Lower lobe of right lung (tissue), 2 donors: ENCODE data around the gene PDK2. TPM values are rescaled to one million over a fixed set of nuclear protein-coding genes. Genes with fewer than 3 reads are reported as not detected.

Experiments used
- ATAC-seq, 2 donors: fragments of 200-7000 bp; cut with Tn5 transposase; one replicate each; pipeline ENCODE4 v1.9.1; 2020 to 2022; ENCODE audit warnings: mild to moderate bottlenecking in 2 of 2, moderate library complexity in 2 of 2
- DNase-seq: peaks from one replicate; pipeline ENCODE4 v3.0.0-alpha.2; 2020
- H3K27ac ChIP-seq: fragments of 200-600 bp; one replicate; pipeline ENCODE4 v1.8.0; 2022
- H3K27me3 ChIP-seq: fragments of 200-600 bp; one replicate; pipeline ENCODE4 v1.8.0; 2022; ENCODE audit warnings: low read depth
- H3K36me3 ChIP-seq: fragments of 200-600 bp; one replicate; pipeline ENCODE4 v1.8.0; 2022; ENCODE audit warnings: mild to moderate bottlenecking
- H3K4me1 ChIP-seq: fragments of 200-600 bp; one replicate; pipeline ENCODE4 v1.8.0; 2022
- H3K4me3 ChIP-seq: fragments of 200-600 bp; one replicate; pipeline ENCODE4 v1.8.0; 2022; ENCODE audit warnings: mild to moderate bottlenecking
- H3K9me3 ChIP-seq: fragments of 200-600 bp; one replicate; pipeline ENCODE4 v1.8.0; 2022
- CTCF ChIP-seq: fragments of 200-600 bp; IDR thresholded peaks from one replicate; pipeline ENCODE4 v1.8.0; 2022; ENCODE audit warnings: antibody characterized with exemption, mild to moderate bottlenecking
- intact Hi-C: fragments of 100-400 bp; cut with DNase I; formaldehyde crosslinking; loops from one replicate; pipeline ENCODE4 v1.11.0; 2022
- total RNA-seq: library from RNA; stranded (reverse); fragmentation: NEBNext Ultra II Directional; extraction: Animal tissue kit (Norgen Biotek cat#: 25700); gene quantifications from one replicate; pipeline ENCODE4 v1.2.1, GENCODE V29; 2021
- donor health status: DM: no; HTN: yes; CAD: no; lungs with severe emphysema.

Gene PDK2
- total RNA-seq, 1 donor from 2014 or later: 35.7 TPM

DNA sequence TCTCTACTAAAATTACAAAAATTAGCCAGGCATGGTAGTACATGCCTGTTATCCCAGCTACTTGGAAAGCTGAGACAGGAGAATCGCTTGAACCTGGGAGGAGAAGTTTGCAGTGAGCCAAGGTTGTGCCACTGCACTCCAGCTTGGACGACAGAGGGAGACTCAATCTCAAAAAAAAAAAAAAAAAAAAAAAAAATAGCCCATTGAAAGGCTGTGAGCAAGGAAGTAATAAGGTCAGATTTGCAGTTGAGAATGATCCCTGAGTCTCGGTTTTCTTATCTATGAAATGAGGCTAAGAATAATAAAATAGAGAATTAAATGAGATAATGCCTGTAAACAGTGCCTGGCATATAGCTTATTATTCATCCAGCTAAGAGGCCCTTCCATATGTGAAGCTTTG, 1.3 kb upstream of the PDK2 start:
- DNase-seq (no peak), ATAC-seq (no peak)
- no peak overlapping the region for H3K4me3 ChIP-seq
- intact Hi-C loops: no loop called here
- H3K27me3 ChIP-seq: no peaks in the 10 kb centered on the region
- peaks cover 16% of the 10 kb centered on the region for H3K4me1 ChIP-seq
- TF ChIP-seq CTCF: no peak
- no peaks in the 10 kb centered on the region for H3K9me3 ChIP-seq
- H3K36me3 ChIP-seq: peaks cover 38% of the 10 kb centered on the region
- no peak overlapping the region for H3K27ac ChIP-seq

- TF ChIP-seq CTCF: peak; percentile 97
- ATAC-seq (peak; percentile 84 to 86), DNase-seq (peak; percentile 93)
- H3K27me3 ChIP-seq: no peaks in the 10 kb centered on the region
- intact Hi-C loops: no loop called here
- peak overlapping the region; percentile 81 for H3K27ac ChIP-seq
- peaks cover 38% of the 10 kb centered on the region for H3K36me3 ChIP-seq
- no peaks in the 10 kb centered on the region for H3K9me3 ChIP-seq
- peak overlapping the region; percentile 86 for H3K4me3 ChIP-seq
- peaks cover 16% of the 10 kb centered on the region for H3K4me1 ChIP-seq
Measured at GRCh38 chr17:50094243-50094752, 853 bp upstream of the PDK2 start.

DNA sequence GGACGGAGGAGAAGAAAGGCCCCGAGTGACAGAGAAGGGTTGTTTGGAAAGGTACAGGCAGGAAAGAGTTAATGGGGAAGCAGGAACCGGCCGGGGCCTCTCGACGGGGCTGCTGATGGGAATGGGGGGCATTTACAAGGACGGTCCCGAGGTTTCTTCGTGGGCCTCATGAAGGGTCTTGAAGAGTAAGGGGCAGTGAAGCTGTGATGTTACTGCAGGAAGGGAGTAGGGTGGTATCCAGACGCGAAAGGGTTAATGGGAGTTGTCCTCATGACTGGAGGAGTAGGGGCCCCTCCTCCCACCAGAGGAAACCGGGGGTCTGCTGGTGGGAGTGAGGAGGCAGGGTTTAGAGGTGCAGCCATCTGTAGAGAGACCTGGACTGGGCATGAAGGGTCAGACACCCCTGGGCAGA, 481 bp downstream of the PDK2 start:
- intact Hi-C loops: no loop called here
- H3K4me1 ChIP-seq: peaks cover 16% of the 10 kb centered on the region
- no peak for DNase-seq
- H3K27me3 ChIP-seq: no peaks in the 10 kb centered on the region
- H3K9me3 ChIP-seq: no peaks in the 10 kb centered on the region
- H3K4me3 ChIP-seq: peak overlapping the region; percentile 86
- peak overlapping the region; percentile 81 for H3K27ac ChIP-seq
- no peak for ATAC-seq
- peaks cover 35% of the 10 kb centered on the region for H3K36me3 ChIP-seq
- no peak for TF ChIP-seq CTCF

DNA sequence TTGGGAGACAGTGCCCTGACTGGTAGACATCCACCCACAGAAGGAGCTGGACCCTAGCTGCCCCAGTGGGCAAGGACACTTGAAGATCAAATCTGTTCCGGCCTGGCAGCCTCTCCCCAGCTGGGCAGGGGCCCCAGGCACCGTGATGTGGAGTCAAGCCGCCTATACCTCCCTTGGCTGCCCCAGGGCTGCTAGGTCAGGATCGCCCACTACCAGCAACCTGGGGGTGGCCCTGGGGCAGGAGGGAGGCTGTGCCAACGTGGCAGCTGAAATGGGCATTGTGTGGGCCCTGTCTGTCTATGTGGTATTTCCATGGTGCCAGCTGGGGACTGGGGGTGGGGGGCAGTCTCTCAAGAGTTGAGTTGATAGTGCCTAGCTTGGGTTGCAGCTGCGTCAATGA, 941 bp downstream of the PDK2 start:
- no peak for ATAC-seq
- no peak for TF ChIP-seq CTCF
- Histone ChIP-seq H3K27me3 (no peaks in the 10 kb centered on the region), H3K36me3 (peaks cover 35% of the 10 kb centered on the region), H3K4me1 (peaks cover 17% of the 10 kb centered on the region), H3K27ac (peak overlapping the region; percentile 81), H3K4me3 (peak overlapping the region; percentile 86), H3K9me3 (no peaks in the 10 kb centered on the region)
- peak; percentile 45 for DNase-seq
- intact Hi-C loops: no loop called here

GRCh38 chr17:50096758-50097157, 1.6 kb downstream of the PDK2 start:
- no peaks in the 10 kb centered on the region for H3K9me3 ChIP-seq
- peak; percentile 28 for DNase-seq
- peak overlapping the region; percentile 86 for H3K4me3 ChIP-seq
- H3K27me3 ChIP-seq: no peaks in the 10 kb centered on the region
- H3K27ac ChIP-seq: peak overlapping the region; percentile 81
- H3K36me3 ChIP-seq: peaks cover 35% of the 10 kb centered on the region
- peaks cover 23% of the 10 kb centered on the region for H3K4me1 ChIP-seq
- TF ChIP-seq CTCF: no peak
- intact Hi-C loops: no loop called here
- no peak for ATAC-seq
